Panc1 (cell line): ENCODE data around the gene PHYH. TPM values are rescaled to one million over a fixed set of nuclear protein-coding genes. Genes with fewer than 3 reads are reported as not detected.

Experiments used
- ATAC-seq: fragments of 200-7000 bp; cut with Tn5 transposase; 2 replicates; pipeline ENCODE4 v1.9.1; 2020; ENCODE audit warnings: mild to moderate bottlenecking, moderate library complexity
- BruUV-seq: library from RNA; stranded (reverse); fragments of 400-500 nt; replicated peaks from 2 replicates; lab custom pipeline; 2021; lab: Mats Ljungman, UMichigan
- CTCF ChIA-PET: fragments of 300-600 bp; sonication (Branson Sonifier 250); formaldehyde crosslinking; loops from one replicate; lab custom pipeline; 2022; ENCODE audit warnings: antibody characterized with exemption; lab: Charles Lee
- POLR2A ChIA-PET: fragments of 300-600 bp; sonication (Branson Sonifier 250); formaldehyde crosslinking; loops from one replicate; lab custom pipeline; 2022; ENCODE audit warnings: antibody characterized with exemption; lab: Charles Lee
- DNase-seq: peaks from one replicate; pipeline ENCODE4 v3.0.0-alpha.2; 2010; ENCODE audit warnings: low read depth, low spot score
- H3K27ac ChIP-seq: 2 replicates; pipeline ENCODE4 v1.5.1; 2011; ENCODE audit warnings: mild to moderate bottlenecking, low read length, inconsistent platforms
- H3K27me3 ChIP-seq: fragments of 200-500 bp; sonication (Bioruptor generic); 2 replicates; pipeline ENCODE4 v1.6.0; 2014; ENCODE audit warnings: low read length, inconsistent platforms; ENCODE audit not compliant: control insufficient read depth, insufficient read depth
- H3K36me3 ChIP-seq: fragments of 200-500 bp; sonication (Bioruptor generic); 2 replicates; pipeline ENCODE4 v1.5.1; 2014; ENCODE audit warnings: inconsistent platforms, mild to moderate bottlenecking, low read length, moderate library complexity; ENCODE audit not compliant: control insufficient read depth, insufficient read depth
- H3K4me1 ChIP-seq: 2 replicates; pipeline ENCODE4 v1.5.1; 2011; ENCODE audit warnings: inconsistent platforms, mild to moderate bottlenecking, low read length, moderate library complexity; ENCODE audit not compliant: control insufficient read depth, insufficient read depth
- H3K4me3 ChIP-seq, 2 experiments: 2 replicates each; pipeline ENCODE4 v1.5.1; 2011 to 2012; ENCODE audit warnings: low read depth in 2 of 2, low read length in 2 of 2, mild to moderate bottlenecking in 2 of 2, inconsistent platforms in 1 of 2, moderate library complexity in 1 of 2
- H3K9me3 ChIP-seq: fragments of 200-500 bp; sonication (Bioruptor generic); 2 replicates; pipeline ENCODE4 v1.5.1; 2014; ENCODE audit warnings: low read depth, mild to moderate bottlenecking, inconsistent platforms, low read length, moderate library complexity; ENCODE audit not compliant: control insufficient read depth, insufficient read depth
- CTCF ChIP-seq: fragments of 450-650 bp; IDR thresholded peaks from 2 replicates; pipeline ENCODE4 v1.5.1; 2017; ENCODE audit warnings: mild to moderate bottlenecking
- POLR2AphosphoS5 ChIP-seq: IDR thresholded peaks from 2 replicates; pipeline ENCODE4 v1.6.1; 2012; ENCODE audit warnings: mild to moderate bottlenecking, low read depth, low read length, moderate library complexity
- REST ChIP-seq, 2 experiments: IDR thresholded peaks; 2 replicates each; pipeline ENCODE4 v1.6.1; 2011 to 2012; ENCODE audit warnings: low read depth in 2 of 2, control low read depth in 1 of 2, low read length in 1 of 2, mild to moderate bottlenecking in 1 of 2, moderate library complexity in 1 of 2; ENCODE audit not compliant: insufficient read depth in 1 of 2
- SIN3A ChIP-seq: IDR thresholded peaks from 2 replicates; pipeline ENCODE4 v1.6.1; 2012; ENCODE audit warnings: low read depth, mild to moderate bottlenecking, low read length, moderate library complexity, borderline replicate concordance; ENCODE audit not compliant: insufficient read depth
- TCF7L2 ChIP-seq: IDR thresholded peaks from 2 replicates; pipeline ENCODE4 v1.6.1; 2011; ENCODE audit warnings: mild to moderate bottlenecking, low read depth, low read length, inconsistent platforms
- in situ Hi-C: cut with HindIII; loops from 2 replicates; pipeline ENCODE4 v1.10.0; 2016; ENCODE audit warnings: low sequenced_read_pairs, low pct_unique_long_range_greater_than_20kb
- intact Hi-C: fragments of 100-400 bp; cut with micrococcal nuclease; formaldehyde crosslinking; loops from one replicate; pipeline ENCODE4 v1.10.0; 2022; ENCODE audit not compliant: unreplicated experiment
- total RNA-seq: library from RNA; stranded (reverse); gene quantifications from one replicate; pipeline ENCODE4 v1.2.1, GENCODE V29; 2021; ENCODE audit not compliant: unreplicated experiment

The PHYH gene
- total RNA-seq, 1 experiment from 2014 or later: 41.3 TPM

GRCh38 chr10:13308096-13308495 is 8.2 kb upstream of the PHYH start:
- Histone ChIP-seq H3K4me1 (no peaks in the 10 kb centered on the region), H3K4me3 (no peak overlapping the region), H3K27ac (no peak overlapping the region), H3K27me3 (no peaks in the 10 kb centered on the region), H3K9me3 (no peaks in the 10 kb centered on the region), H3K36me3 (no peaks in the 10 kb centered on the region)
- BruUV-seq: no TSS peak
- intact Hi-C loops (no loop called here), in situ Hi-C loops (no loop called here)
- no peak for ATAC-seq
- POLR2A ChIA-PET: interaction anchor here (0.7 kb wide), 1 partner anchor 110 kb away, joined by 5 read pairs; no protein-coding TSS in a partner anchor
- TF ChIP-seq SIN3A: no peak
- TF ChIP-seq TCF7L2: no peak
- TF ChIP-seq POLR2AphosphoS5: no peak
- no peak for TF ChIP-seq REST (IDR thresholded peaks at IDR 0.05; ENCODE audit: insufficient read depth in 1 of 2, low read depth in 2 of 2, low read length in 1 of 2)
- no peak for TF ChIP-seq CTCF
- CTCF ChIA-PET: no interaction called here
- DNase-seq: no peak

- DNase-seq (no peak), ATAC-seq (no peak)
- in situ Hi-C loops: no loop called here
- POLR2A ChIA-PET: no interaction called here
- Histone ChIP-seq H3K9me3 (no peaks in the 10 kb centered on the region), H3K27me3 (no peaks in the 10 kb centered on the region), H3K4me3 (no peak overlapping the region), H3K4me1 (no peaks in the 10 kb centered on the region), H3K27ac (no peak overlapping the region), H3K36me3 (no peaks in the 10 kb centered on the region)
- TF ChIP-seq POLR2AphosphoS5 (no peak), CTCF (no peak), SIN3A (no peak), REST (IDR thresholded peaks at IDR 0.05; ENCODE audit: insufficient read depth in 1 of 2, low read depth in 2 of 2, low read length in 1 of 2) (no peak), TCF7L2 (no peak)
- CTCF ChIA-PET: no interaction called here
- no TSS peak for BruUV-seq
- intact Hi-C loops: no loop called here
Observed at GRCh38 chr10:13306103-13306502, 6.2 kb upstream of the PHYH start.
